LNCAP (cell line): ENCODE measurements around the gene NDUFAF3.

Source experiments
- TF ChIP-seq, protein P1 (sequence below): fragments of 450-650 bp; IDR thresholded peaks from 2 replicates; pipeline ENCODE4 v1.5.1; 2017; ENCODE audit warnings: mild to moderate bottlenecking

NDUFAF3 gene

GRCh38 chr3:49028673-49029562, 7.0 kb downstream of the NDUFAF3 start, which contains the start of gene IMPDH2:
Gene IMPDH2 (minus strand): TSS chr3:49029398. CDS start chr3:49029350, 48 bp downstream.
- TF ChIP-seq, protein P1, sequence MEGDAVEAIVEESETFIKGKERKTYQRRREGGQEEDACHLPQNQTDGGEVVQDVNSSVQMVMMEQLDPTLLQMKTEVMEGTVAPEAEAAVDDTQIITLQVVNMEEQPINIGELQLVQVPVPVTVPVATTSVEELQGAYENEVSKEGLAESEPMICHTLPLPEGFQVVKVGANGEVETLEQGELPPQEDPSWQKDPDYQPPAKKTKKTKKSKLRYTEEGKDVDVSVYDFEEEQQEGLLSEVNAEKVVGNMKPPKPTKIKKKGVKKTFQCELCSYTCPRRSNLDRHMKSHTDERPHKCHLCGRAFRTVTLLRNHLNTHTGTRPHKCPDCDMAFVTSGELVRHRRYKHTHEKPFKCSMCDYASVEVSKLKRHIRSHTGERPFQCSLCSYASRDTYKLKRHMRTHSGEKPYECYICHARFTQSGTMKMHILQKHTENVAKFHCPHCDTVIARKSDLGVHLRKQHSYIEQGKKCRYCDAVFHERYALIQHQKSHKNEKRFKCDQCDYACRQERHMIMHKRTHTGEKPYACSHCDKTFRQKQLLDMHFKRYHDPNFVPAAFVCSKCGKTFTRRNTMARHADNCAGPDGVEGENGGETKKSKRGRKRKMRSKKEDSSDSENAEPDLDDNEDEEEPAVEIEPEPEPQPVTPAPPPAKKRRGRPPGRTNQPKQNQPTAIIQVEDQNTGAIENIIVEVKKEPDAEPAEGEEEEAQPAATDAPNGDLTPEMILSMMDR: no peak

DNA sequence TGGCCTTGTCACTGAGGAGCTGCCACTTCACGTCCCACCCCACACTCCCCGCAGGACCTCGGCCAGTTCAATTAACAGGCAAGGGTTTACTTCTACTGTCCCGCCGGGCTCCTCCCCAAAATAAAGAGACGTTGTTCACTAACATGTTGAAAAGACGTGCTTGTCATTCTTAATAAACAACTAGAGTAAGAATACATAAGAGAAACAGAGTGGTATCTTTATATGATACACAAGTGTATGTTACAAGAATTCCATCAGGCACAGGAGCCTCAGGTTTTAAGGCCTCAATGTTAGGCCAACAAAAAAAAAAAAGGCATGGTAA, 7.6 kb downstream of the NDUFAF3 start:
- TF ChIP-seq, protein P1: no peak

DNA sequence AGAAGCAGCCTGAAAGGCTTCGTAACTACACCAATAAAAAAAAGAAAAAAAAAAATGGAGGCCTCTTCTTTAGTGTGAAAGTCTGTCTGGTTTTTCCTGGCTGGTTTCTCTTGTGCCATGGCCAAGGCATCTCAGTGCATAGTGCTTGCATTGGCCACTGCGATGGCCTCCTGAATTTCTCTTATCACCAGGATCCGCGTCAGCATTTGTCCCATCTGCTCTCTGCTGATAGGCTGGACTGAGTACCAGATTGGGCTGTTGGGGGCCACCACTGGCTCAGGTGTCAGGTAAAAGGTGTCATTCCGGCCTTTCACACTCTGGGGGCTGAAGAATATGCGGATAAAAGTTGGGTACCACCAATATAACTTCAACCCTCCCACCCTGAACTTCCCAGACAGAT, 8.4 kb downstream of the NDUFAF3 start:
- TF ChIP-seq, protein P1: no peak

GRCh38 chr3:49032646-49033304, 10.9 kb downstream of the NDUFAF3 start:
- TF ChIP-seq, protein P1: no peak

DNA sequence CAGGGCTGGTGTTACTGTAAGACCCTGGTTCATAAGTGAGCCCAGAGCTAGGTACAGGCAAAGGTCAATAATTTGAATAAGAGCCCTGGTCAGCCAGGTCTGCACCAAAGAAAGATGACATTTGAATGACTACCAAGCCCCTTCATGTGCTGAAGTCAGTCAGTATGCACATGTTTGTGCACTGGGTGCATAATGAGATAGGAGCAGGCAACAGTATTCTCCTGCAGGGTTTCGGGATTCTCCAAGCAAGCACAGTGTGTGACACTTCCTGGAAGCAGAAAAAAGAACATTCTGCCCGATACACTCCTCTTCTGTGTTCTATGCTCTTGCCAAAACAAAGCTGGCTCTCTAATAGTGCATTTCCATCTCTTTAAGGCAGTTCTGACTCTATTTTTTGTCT, 12.7 kb downstream of the NDUFAF3 start:
- TF ChIP-seq, protein P1: no peak

DNA sequence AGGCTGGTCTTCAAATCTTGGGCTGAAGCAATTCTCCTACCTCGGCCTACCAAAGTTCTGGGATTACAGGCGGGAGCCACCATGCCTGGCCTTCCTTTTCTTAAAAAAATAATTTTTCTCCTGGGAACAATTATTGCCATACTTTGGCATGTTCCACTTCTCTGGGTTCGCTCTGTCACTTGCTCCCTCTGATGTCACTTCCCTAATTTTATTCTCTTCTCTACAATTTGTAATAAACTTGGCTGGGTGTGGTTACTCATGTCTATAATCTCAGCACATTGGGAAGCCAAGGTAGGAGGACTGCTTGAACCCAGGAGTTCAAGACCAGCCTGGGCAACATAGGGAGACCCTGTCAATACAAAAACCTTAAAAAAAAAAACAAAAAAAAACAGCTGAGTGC, 13.4 kb downstream of the NDUFAF3 start:
- TF ChIP-seq, protein P1: no peak

DNA sequence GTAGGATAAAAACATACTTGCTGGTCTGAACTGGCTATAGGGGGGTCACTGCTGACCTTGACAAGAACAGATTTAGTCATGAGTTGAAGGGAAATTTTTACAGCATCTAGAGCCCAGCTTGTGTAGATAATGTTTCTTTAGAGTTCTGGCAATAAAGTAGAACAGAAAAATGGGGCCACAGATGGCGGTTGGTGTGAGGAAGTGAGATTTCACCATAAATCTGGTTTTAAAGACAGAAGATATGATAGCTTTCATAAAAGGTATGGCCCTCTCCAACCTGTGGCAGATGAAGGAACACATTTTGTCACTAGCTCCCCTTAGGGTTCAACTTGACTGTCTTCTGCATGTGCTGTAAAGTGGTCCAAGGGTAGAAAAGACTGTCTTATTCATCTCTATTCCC, 31.6 kb downstream of the NDUFAF3 start:
- TF ChIP-seq, protein P1: no peak
